HG03575 (cell line): ENCODE measurements around the gene CPXM2.

ENCODE experiments used
- ATAC-seq: cut with Tn5 transposase; IDR thresholded peaks from one replicate; pipeline ENCODE4 v1.9.1; 2021; ENCODE audit not compliant: unreplicated experiment, insufficient number of reproducible peaks, low FRiP score; ENCODE audit errors: extremely low read depth

CPXM2 gene

DNA sequence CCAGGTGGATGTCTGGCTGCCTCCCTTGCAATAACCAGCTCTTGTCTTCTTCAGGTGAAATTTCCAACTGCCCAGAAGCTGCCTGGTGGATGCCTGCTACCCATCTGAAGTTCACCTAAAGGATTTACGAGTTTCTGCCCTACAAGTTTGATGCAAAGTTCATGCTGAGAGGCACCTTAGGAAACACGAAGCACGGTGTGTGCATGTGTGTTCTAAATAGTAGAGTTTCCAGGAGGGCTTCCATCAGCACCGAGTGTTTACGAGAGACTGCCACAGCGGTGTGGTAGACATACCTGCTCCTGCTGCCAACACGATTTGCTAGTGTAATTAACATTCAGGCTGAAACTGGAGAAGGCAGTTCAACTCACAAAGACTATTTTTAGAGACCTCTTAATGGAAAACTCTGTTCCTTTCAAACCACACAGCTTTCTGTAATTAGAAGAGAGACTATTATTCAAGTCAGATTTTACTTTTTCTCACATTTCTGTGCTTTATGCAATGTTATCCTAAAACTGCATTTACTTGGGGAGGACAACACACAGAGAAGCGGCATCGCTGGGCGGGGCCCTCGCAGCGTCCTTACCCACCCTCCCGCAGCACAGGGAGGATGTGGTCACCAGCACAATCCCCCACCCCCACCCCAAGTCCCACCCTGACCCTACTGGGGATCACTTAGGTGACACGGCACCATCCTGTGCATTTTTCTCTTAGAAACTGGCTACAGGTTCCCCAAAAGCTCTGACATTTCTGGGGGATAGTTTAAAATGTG lies 15.5 kb upstream of the CPXM2 start:
- ATAC-seq: no peak

DNA sequence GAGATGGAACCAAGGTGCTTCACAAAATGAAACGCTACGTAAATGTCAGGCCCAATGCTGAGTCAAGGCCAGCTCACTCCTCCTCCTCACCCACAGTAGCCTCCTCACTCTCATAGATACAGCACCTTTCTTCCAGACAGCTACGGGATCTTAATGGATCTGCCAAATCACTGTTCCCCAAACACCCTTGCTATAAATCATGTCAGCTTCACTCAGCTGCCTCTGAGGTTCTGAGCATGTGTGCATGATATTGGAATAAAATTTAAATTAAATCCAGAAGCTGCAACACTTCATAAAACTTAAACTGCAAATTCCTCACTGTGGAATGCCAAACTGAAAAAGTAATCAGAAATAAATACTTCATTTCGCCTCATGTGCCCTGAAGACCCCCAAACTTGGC lies 14.7 kb upstream of the CPXM2 start:
- ATAC-seq: no peak

DNA sequence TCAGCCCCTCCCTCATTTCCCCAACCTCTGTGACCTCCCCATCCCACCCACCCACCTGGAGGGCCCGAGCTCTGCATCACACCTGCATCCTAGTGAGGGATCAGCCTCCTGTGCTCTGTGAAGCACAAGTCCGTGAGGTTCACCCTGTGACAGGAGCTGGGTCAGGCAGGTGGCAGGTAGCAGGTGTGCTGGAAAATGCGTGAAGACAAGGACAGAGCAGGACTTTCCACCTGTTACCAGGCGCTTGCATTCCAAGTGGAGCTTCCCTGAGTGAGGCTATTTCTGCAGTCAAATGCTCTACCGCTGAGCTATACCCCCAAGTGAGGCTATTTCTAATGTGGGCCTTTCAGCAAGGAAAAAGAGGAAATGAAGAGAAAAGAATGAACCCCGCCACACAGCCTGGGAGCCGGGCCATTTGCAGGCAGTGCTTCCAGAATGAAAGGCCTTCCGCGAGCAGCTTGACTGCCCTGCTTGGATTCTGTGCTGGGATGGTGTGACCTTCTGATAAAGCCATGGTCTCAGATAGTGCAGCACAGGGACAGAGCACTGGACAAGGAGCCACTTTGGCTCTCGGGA lies 13.3 kb upstream of the CPXM2 start:
- ATAC-seq: no peak

DNA sequence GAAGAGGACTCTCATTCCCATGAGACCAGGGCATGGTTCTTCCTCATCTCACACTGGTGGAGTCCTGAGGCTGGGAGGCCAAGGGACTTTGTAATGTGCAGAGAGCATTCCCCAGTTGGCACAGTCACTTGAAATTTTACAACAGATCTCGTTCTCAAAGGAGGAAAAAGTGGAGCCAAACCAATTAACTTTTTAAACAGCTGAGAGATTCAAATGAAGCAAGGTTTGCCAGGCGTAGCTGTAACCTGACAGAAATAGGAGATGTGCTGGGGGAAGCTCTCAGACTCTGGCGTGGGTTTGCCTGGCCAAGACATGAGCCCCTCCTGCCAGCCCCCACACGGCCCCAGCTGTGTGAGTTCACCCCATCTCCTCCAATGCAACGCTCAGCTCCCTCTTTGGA lies 12.0 kb upstream of the CPXM2 start:
- ATAC-seq: no peak

DNA sequence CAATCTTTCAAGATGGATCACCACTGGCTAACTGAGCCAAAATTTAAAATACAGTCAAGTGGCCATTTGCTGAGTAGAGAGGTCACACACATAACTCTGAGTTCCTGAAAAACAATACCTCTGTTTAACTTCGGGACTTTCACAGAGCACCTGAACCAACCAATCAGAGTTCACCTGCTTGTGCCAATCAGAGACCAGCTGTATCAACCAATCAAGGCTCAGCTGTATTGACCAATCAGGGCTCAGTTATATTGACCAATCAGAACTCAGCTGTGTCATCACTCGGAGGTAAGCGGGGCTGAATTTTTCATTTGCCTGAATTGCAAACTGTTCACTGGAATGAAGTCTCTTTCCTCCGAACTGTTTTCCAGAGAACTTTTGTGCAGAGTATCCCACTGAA lies 10.0 kb upstream of the CPXM2 start:
- no peak for ATAC-seq

DNA sequence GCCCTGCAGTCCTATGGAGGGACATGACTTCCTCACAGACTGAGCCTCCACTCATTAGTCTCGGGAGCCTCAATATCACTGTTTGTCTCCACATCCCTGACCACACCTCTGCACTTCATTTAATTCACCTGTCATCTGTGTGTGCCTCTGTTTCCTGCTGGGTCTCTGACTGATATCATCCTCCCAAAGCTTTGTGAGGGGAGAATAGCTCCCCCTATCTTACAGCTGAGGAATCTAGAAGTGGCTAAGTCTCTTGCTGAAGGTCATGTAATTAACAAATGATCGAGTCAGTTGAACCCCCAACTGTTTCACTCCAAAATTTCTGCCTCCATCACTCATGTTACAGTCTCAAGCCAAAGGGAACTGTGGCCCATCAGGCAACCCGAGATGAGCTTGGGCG lies 5.5 kb upstream of the CPXM2 start:
- ATAC-seq: no peak

DNA sequence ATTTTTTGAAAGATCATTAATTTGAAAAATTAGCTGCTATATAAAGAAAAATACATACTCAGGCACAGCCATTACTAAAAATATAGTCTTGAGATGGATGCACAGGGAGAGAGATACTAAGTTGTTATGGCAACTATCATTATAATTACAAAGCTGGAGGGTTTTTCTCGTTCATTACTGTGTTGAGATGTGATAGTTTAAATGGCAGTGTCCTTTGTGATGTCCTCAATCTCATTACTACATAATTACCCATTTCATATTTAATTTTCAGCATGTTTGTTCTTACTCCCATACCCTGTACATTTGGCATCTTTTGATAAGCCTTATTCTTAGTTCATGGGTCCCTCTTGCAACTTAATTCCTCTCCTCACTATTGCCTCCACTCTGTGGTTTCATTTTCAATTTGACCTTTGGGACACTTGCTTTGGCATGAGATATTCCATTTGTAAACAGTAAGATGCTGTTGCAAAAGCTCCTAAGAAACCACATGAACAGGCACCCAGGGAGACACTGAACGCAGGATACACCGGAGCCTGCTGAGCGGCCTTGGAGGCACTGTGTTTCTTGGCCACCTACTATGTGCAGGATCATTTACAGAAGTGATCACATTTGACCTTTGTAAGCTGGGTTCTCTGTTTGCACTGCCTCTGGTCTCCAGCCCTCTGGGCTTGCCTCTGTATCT lies 4.8 kb upstream of the CPXM2 start:
- no peak for ATAC-seq

DNA sequence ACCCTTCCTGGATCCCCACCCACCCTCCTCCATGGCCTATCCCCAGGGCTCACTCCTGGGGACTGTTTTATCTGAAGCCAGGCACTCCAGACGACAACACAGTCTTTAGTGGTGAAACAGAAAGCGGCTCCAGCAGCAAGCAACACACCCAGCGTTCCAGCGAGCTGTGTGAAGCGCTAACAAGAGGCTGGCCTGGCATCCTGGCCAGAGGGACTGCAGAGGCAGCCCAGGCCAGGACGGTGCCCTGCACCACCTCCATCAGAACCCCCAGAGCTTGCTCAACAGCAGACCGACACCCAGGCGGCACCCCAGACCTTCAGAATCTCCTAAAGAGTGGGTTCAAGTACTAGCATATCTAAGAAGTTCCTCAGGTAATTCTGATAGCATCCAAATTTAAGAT lies 2.0 kb upstream of the CPXM2 start:
- ATAC-seq: no peak

DNA sequence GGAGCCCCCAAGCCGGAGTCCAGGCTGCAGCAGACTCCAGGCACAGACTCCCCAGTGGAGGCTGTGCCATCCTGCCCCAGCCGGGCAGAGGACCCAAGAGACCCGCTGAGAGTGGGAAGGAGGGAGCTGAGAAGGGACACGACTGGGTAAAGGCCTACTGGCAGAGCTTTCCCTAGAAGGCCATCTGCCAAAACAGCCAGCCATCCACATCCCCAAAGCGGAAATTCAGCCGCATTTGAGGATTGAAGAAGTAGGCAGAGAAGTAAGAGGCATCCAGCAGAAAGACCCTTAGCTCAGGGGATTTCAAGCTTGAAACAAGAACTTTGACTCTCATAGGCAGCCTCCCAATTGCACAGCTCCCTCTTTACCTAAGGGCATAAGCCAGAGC lies 857 bp downstream of the CPXM2 start:
- no peak for ATAC-seq

DNA sequence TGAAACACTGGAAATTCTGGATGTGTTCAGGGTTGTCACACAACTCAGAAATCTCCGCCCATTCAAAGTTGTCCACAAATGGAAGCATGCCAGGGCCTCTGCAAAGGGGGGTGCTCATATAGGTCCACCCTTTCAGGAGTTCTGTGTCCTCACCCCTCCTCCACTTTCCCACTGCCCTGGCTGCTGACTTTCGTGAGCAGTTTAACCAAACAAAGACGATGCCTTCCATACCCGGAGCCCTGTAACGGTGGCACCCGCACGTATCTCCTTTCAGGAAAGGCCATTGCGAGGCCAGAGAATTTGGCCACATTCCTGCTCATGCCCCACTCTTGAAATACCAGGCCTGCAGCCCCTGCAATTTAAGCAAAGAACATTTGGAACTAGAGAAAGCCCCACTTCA lies 1.4 kb downstream of the CPXM2 start:
- ATAC-seq: no peak

DNA sequence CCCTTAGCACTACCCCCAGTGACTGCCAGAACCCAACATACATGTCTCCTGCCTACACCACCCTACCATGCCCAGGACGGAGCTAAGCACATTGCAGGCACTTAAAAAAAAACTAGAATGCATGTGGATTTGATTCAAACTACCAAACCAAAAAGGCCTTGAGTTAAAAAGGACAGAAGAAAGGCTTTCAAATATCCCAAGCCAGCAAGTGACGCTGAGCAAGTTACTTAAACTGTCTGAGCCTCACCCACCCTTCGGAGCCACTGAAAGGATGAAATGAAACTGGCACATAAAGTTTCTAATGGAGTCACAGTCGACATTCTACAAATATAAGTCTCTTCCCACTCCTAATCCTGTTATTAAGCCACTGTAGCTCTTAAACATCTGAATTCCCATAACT lies 1.8 kb downstream of the CPXM2 start:
- ATAC-seq: no peak

DNA sequence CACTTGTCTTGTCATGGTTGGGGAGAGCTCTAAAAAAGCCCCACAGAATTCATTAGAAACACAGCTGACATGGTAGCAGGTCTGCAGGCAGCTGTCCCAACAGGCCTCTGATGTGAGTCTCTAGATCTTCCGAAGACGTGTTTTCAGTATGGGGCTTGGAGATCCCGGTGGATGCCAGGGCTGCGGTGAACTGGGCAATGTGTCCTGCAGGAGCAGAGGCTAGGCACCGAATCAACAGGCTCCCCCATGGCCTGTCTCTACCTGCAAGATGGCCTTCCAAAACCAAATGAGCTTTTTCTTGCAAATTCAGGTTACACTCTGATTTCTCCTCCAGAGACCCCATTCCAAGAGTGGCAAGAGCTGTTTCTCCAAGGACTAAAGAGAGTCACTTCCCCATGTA lies 2.9 kb downstream of the CPXM2 start:
- ATAC-seq: no peak

DNA sequence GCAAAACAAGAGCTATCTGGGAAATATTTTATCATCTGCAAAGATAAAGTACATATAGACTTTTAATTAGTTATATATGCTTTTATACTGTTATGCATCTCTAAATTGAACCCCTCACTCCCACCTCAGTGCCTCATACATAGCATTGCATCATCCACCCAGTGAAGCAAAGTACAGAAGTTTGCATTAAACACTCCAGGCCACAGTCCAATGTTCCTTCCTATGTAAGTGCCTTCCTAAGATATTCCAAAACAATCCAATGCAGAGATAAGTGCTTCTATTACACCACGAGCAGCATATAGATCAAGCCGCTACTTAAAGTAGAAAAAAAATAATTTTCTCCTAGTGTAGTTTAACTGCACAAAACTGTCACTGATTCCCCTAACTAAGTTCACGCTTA lies 3.4 kb downstream of the CPXM2 start:
- ATAC-seq: no peak

DNA sequence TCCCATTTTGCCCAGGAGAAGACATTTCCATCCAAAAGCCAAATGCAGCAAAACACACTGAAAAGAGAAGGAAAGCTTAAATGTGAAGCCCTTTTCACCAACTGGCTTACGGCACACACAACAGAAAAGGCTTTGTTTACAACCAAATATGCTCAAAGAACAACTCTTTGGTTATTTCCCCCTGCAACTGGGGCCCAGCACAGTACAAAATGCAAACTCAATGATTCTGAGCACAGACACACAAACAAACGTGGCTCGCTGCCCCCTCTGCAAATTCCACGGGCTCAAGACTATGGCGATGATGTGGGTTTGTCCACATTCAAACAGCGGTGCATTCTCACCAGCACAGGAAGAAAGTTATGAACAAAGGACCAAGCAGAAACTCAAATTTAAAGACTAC lies 5.3 kb downstream of the CPXM2 start:
- no peak for ATAC-seq

DNA sequence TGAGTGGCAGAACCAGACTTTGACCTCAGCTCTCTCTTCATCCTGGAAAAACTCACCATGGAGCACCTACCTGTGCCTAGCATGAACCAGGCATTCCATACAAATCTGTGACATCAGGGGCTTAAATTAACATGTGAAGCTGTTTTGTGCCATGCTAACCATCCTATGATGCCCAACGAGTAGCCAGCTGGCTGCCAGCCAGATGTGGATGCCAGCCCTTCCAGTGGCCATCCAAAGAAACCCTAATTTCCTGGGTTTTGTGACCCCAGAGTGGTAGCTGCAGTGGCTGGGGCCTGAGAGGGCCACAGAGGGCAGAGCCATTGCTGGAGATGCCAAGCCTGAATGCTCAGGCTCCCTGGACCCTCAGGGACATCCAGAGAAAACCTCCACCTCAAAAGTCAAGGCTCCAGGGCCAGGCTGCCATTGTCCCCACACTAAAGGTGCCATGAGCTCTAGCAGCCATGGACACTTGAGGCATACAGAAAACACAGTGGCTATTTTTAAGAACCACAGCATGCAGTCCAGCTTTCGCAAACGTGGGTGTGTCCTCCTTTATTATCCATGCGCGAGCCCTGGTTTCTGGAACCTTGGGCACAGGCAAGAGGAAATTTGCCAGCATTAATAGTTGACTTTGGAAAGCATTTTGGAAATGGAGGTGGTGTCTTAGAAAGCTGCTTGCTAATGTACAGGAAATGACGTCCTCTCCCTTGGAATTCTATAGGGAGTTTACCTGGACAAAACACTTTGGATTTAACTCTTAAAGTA lies 6.0 kb downstream of the CPXM2 start:
- ATAC-seq: no peak

DNA sequence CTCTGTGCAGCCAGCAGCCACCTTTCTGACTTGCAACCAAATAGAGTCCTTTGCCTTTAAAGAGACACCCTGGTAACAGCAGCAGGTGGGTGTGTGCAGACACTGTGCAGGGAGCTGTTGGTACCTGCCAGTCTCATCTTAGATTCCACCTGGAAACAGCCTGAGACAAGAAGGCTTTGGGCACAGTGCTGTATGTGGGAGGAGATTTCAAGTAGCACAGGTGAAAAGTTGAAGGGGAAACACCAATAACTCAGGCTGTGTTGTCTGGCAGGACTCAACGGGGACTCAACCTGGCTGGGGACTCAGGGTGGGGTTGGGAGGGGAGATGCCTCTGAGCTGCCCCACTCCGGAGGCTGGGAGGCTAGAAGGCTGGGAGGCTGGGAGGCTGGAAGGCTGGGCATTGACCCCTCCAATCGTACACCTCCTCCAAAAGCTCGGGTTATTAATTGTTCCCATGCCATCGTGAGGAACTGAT lies 6.7 kb downstream of the CPXM2 start:
- ATAC-seq: no peak

DNA sequence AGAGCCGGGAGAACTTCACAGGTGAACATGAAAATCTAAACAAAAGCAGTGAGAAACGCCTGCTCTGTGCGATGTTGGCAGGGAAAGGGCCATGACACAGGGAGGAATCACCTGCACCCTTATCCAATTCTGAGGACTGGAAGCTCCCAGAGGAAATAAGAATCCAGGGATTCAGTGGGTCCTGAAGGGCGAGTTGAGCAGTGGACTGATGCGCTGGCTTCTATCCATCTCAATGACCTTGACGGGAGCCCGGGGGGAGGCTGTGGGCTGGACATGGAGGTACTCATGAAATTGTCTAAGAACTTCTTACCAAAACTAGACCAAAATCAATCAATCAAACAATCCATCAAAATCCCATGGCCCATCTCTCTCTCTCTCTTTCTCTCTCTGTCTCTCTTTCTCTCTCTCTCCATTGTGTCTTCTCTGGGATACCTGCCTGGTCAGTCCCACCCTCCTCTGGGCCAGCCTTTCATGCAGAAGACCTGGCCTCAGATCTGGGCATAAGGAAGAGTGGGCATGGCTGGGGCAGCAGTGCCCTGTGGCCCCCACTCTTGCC lies 7.2 kb downstream of the CPXM2 start:
- no peak for ATAC-seq

DNA sequence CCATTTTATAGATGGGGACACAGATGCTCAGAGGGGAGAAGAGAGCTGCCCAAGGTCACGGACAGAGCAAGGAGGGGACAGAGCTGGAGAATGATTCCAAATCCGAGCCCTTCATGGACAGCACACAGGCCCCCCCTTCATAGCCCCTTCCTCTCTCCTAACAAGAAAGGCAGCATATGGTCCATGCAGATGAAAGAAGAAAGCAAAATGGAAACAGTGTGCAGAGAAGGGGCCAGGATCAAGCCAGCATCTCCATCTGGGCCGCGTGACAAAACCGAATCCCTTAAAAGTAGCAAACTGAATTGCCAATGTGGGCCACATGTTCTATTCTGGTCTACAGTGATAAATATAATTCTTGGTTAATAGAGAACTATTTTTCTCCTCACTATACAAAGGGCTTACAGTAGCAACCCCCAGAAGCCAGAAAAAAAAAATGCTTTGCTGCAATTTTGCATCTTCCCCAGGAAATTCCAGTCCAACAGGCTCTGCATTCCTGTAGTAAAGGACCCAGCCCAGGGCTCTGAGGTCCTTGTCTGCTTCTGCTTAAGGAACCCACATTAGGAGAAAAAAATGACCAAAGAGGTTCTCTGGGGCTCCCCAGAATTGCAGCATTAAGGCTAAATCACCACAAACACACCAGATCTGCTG lies 7.8 kb downstream of the CPXM2 start:
- no peak for ATAC-seq
